ENCODE data around the gene TRIM3.

TRIM3 gene

DNA sequence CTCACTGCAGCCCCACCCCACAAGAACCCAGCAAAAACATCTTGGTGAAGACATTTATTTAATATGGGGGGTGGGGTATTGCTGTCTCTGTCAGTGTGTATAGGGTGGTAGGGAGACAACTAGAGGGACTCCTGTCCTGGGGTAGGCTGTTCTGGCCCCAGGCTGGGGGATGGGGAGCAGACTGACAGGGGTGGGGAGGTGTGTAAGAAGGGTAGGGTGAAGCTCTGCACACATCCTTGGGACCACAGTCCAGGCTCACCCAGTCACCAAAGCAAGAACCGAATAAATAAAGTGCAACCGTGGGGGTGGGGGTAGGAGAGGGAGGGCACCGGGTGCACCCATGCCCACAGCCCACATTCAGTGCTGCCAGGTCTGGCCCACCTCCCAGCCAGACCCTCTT is 25.2 kb downstream of the TRIM3 start:
- DNase-seq (ENCODE audit: low read depth in 1 of 2, low spot score in 1 of 2) = no peak
- no peak for TF ChIP-seq JUND (IDR thresholded peaks at IDR 0.05; ENCODE audit: low read depth)
- in situ Hi-C loops (cut with HindIII; ENCODE audit: low pct_unique_long_range_greater_than_20kb, low sequenced_read_pairs) = no loop called here

GRCh38 chr11:6443269-6444003 is 30.3 kb downstream of the TRIM3 start:
- DNase-seq (ENCODE audit: low read depth in 1 of 2, low spot score in 1 of 2) = peak; percentile 9 to 45
- in situ Hi-C loops (cut with HindIII; ENCODE audit: low pct_unique_long_range_greater_than_20kb, low sequenced_read_pairs) = no loop called here
- TF ChIP-seq JUND (IDR thresholded peaks at IDR 0.05; ENCODE audit: low read depth) = no peak

- no peak for TF ChIP-seq JUND (IDR thresholded peaks at IDR 0.05; ENCODE audit: low read depth)
- no peak for DNase-seq (ENCODE audit: low read depth in 1 of 2, low spot score in 1 of 2)
- in situ Hi-C loops (cut with HindIII; ENCODE audit: low pct_unique_long_range_greater_than_20kb, low sequenced_read_pairs) = no loop called here
Measured at GRCh38 chr11:6442441-6442840, 31.3 kb downstream of the TRIM3 start.

DNA sequence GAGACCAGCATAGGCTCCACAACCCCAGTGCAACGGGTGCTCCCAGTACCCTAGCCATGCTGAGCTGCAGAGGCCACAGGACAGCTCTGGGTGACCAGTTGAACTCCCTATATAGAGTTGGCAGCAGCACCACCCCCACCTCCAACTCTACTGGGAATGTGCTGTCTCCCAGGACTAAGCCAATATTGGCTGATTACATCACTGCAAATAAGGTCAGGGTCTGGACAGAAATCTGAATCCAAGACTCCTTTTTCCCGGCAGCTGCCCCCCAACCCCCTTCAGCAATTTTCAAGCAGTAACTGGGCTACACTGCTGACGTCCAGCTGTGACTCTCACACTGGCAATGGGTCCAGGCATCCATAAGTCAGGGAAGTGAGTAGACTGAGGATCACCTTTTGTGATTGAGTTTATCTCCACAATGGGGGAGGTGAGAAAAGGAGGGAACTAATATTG is 32.8 kb downstream of the TRIM3 start, which contains the start of gene HPX:
Gene HPX, minus strand, starts transcription at position 82 of the 453 bp plus-strand sequence. Its CDS starts 24 bp downstream, at position 58.
- no peak for TF ChIP-seq JUND (IDR thresholded peaks at IDR 0.05; ENCODE audit: low read depth)
- in situ Hi-C loops (cut with HindIII; ENCODE audit: low pct_unique_long_range_greater_than_20kb, low sequenced_read_pairs) = no loop called here
- peak in 1 of 2 experiments; percentile 18 for DNase-seq (ENCODE audit: low read depth in 1 of 2, low spot score in 1 of 2)

DNA sequence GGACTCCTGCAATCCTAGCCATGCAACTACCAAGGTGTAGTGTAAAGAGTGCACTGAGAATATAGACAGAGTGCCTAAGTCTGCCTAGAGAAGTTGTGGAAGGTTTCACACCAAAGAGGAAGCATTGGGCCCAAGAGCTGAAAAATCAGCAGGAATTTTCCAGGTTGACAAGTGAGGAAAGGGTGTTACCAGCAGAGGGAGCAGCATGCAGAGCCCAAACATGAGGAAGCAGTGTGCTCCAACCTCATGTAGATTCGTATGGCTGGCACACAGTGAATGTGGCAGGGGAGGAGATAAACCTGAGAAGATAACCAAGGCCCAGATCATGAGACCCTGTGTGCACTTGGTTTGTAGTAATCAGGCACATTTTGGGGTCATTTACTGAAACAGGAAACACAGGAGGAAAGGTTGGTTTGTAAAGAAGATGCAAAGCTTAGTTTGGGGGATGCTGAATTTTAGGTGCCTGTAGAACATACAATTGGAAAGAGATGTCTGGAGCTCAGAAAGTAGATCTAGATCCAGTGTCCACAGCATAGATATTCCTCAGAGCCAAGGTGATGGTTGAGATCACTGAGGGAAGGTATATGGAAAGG is 34.7 kb downstream of the TRIM3 start:
- DNase-seq (ENCODE audit: low read depth in 1 of 2, low spot score in 1 of 2) = peak; percentile 44 to 71
- in situ Hi-C loops (cut with HindIII; ENCODE audit: low pct_unique_long_range_greater_than_20kb, low sequenced_read_pairs) = no loop called here
- no peak for TF ChIP-seq JUND (IDR thresholded peaks at IDR 0.05; ENCODE audit: low read depth)

DNA sequence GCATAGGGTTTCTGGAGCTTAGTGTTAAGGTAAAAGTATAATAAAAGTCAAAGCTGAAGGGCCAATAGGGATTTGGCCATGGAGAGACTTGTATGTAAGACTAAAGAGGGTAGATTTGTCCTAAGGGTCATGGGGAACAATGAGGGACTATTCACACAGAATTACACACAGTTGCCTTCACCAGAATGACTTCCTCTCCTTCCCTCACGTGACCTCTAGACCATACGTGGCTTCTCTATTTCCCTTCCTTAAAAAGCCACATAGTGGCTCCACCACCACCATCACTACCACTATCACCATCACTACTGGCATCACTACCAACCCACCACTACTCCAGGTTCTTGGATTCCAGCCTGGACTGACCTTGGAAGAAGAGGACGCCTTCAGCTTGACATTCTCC is 35.7 kb downstream of the TRIM3 start:
- no peak for DNase-seq (ENCODE audit: low read depth in 1 of 2, low spot score in 1 of 2)
- in situ Hi-C loops (cut with HindIII; ENCODE audit: low pct_unique_long_range_greater_than_20kb, low sequenced_read_pairs) = no loop called here
- TF ChIP-seq JUND (IDR thresholded peaks at IDR 0.05; ENCODE audit: low read depth) = no peak

- in situ Hi-C loops (cut with HindIII; ENCODE audit: low pct_unique_long_range_greater_than_20kb, low sequenced_read_pairs) = no loop called here
- no peak for DNase-seq (ENCODE audit: low read depth in 1 of 2, low spot score in 1 of 2)
- TF ChIP-seq JUND (IDR thresholded peaks at IDR 0.05; ENCODE audit: low read depth) = no peak
Measured at GRCh38 chr11:6437423-6437822, 36.3 kb downstream of the TRIM3 start.

- peak in 1 of 2 experiments; percentile 35 for DNase-seq (ENCODE audit: low read depth in 1 of 2, low spot score in 1 of 2)
- no peak for TF ChIP-seq JUND (IDR thresholded peaks at IDR 0.05; ENCODE audit: low read depth)
- in situ Hi-C loops (cut with HindIII; ENCODE audit: low pct_unique_long_range_greater_than_20kb, low sequenced_read_pairs) = no loop called here
Measured at GRCh38 chr11:6433998-6434660, 39.6 kb downstream of the TRIM3 start.

DNA sequence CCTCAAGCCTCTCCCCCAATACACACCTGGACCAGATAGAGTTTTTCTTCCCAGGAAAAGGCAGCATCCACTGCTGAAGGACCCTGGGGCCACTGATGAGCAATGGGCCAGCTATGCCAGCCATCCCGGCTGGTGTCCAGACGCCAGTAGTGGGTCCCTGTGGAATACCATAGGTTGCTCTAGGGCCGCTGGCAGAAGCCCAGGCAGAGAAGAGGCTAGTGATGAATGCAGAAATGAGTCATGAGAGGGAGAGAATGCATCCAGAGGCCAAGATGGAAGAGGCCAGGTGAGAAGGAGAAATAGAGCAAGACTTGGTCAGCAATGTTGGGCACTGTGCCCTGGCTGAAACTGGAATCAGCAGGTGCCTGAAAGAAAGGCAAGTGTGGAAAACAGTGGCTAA is 41.9 kb downstream of the TRIM3 start:
- no peak for DNase-seq (ENCODE audit: low read depth in 1 of 2, low spot score in 1 of 2)
- in situ Hi-C loops (cut with HindIII; ENCODE audit: low pct_unique_long_range_greater_than_20kb, low sequenced_read_pairs) = no loop called here
- no peak for TF ChIP-seq JUND (IDR thresholded peaks at IDR 0.05; ENCODE audit: low read depth)

GRCh38 chr11:6427516-6427915 is 46.2 kb downstream of the TRIM3 start:
- in situ Hi-C loops (cut with HindIII; ENCODE audit: low pct_unique_long_range_greater_than_20kb, low sequenced_read_pairs) = no loop called here
- DNase-seq (ENCODE audit: low read depth in 1 of 2, low spot score in 1 of 2) = no peak
- no peak for TF ChIP-seq JUND (IDR thresholded peaks at IDR 0.05; ENCODE audit: low read depth)

DNA sequence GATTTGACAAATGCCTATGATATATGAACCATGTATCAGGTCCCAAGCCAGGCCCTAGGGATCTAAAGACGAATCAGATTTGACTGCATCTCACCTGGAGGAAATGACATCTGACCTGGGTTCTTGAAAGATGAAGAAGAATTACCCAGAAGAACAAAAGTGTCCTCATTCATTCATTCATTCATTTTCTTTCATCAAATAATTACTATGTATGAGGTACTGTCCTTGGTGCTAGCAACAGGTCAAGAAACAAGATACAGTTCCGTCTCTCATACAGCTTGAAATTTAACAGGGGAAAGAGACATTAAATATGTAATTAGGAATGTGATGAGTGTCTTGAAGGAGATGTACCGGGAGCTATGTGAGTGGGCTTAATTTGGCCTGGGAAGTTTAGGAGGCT is 53.1 kb downstream of the TRIM3 start:
- TF ChIP-seq JUND (IDR thresholded peaks at IDR 0.05; ENCODE audit: low read depth) = no peak
- DNase-seq (ENCODE audit: low read depth in 1 of 2, low spot score in 1 of 2) = no peak
- in situ Hi-C loops (cut with HindIII; ENCODE audit: low pct_unique_long_range_greater_than_20kb, low sequenced_read_pairs) = no loop called here

DNA sequence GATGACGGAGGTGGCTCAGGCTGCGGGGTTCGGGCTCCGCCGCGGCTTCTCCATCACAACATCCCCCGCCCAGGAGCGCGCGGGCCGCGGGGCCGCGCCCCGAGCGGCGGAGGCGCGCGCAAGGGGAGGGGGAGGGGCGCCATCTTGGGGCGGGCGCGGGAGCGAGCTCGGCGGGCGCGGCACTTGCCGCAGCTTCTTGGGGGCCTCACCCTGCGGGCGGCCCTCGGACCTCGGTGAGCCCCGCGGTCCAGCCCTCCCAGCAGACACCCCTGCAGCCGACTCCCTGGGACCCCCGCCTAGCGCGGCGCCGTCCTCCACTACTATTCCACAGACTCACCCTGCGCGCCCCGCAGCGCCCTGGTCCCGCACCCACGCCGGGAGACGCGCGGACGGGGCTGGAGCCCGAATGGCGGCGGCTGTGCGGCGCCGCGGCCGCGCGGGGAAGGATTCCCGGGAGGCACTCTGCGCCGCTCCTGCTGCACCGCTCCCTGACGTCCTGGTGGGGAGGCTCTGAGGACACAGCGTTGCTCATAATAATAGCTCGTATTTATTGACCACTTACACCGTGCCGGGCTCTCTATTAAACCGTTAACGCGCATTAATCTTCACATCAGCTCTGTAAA is 54.6 kb downstream of the TRIM3 start, which contains the start of gene APBB1:
Gene APBB1, minus strand, starts transcription at position 86 of the 623 bp plus-strand sequence. CDS start 7,747 bp downstream, outside the sequence.
- peak; percentile 58 to 65 for DNase-seq (ENCODE audit: low read depth in 1 of 2, low spot score in 1 of 2)
- TF ChIP-seq JUND (IDR thresholded peaks at IDR 0.05; ENCODE audit: low read depth) = no peak
- in situ Hi-C loops (cut with HindIII; ENCODE audit: low pct_unique_long_range_greater_than_20kb, low sequenced_read_pairs) = no loop called here

All from T47D (cell line).